Cardiac muscle cell (in vitro differentiated cells and primary cell): Measurements from ENCODE around the gene KRT16. TPM values are rescaled to one million over a fixed set of nuclear protein-coding genes. Genes with fewer than 3 reads are reported as not detected.

Experiments used
- DNase-seq, 2 donors: peaks; one replicate each; pipeline versions ENCODE4 v3.0.0 to v3.0.0-alpha.2; 2010 to 2017; ENCODE audit warnings: low read depth in 1 of 2, low spot score in 1 of 2
- H3K27ac ChIP-seq: fragments of 200-600 bp; sonication (generic); 2 replicates; pipeline ENCODE4 v1.5.1; 2016
- H3K27me3 ChIP-seq: fragments of 200-600 bp; sonication (generic); 2 replicates; pipeline ENCODE4 v1.6.0; 2016; ENCODE audit warnings: control low read depth
- H3K36me3 ChIP-seq: fragments of 200-600 bp; sonication (generic); 2 replicates; pipeline ENCODE4 v1.5.1; 2016; ENCODE audit warnings: control low read depth
- H3K4me1 ChIP-seq: fragments of 200-600 bp; sonication (generic); 2 replicates; pipeline ENCODE4 v1.8.1; 2017; ENCODE audit warnings: low read depth, mild to moderate bottlenecking, mixed run types
- H3K4me3 ChIP-seq: fragments of 200-600 bp; sonication (generic); 2 replicates; pipeline ENCODE4 v1.5.1; 2016; ENCODE audit warnings: mild to moderate bottlenecking
- H3K9me3 ChIP-seq: fragments of 200-600 bp; sonication (generic); 2 replicates; pipeline ENCODE4 v1.5.1; 2017; ENCODE audit warnings: low read depth, mild to moderate bottlenecking, control low read depth
- polyA plus RNA-seq: library from polyadenylated mRNA; unstranded; fragments of >200 nt; fragmentation: Nextera tagmentation; extraction: Ambion mirVana; gene quantifications from 2 replicates; pipeline ENCODE4 v1.2.1, GENCODE V29; 2016
- total RNA-seq: library from RNA; depleted of rRNA; stranded (reverse); fragments of >200 nt; gene quantifications from 2 replicates; pipeline ENCODE4 v1.2.3, GENCODE V29; 2016
- TF ChIP-seq, protein P1 (sequence below): IDR thresholded peaks from 2 replicates; pipeline ENCODE4 v1.5.1; 2012; ENCODE audit warnings: low read depth, mild to moderate bottlenecking, low read length

Gene KRT16
- total and polyA plus RNA-seq, 2 experiments from 2014 or later, result 0.16 TPM; not detected in 1

DNA sequence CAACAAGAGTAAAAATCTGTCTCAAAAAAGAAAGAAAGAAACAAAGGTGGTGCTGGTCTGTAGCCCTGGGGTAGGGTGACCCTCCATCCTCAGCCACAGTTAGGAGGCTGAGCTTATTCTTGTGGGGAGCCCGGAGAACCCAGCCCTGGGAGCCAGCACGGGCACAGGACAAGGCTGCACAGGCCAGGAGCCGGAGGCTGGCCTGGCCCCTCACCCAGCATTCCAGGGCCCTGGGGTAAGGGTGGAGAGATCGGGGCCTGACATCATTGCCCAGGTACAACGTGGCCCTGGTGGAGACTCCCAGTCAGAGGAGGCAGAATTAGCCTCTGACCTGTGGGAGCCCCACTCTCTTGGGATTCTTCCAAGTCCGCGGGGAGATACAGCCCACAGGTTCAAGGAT, 22.1 kb upstream of the KRT16 start:
- no peak for DNase-seq
- Histone ChIP-seq H3K36me3 (no peaks in the 10 kb centered on the region), H3K9me3 (no peaks in the 10 kb centered on the region), H3K4me1 (no peaks in the 10 kb centered on the region), H3K4me3 (no peak overlapping the region), H3K27ac (no peak overlapping the region), H3K27me3 (no peaks in the 10 kb centered on the region)
- TF ChIP-seq, protein P1, sequence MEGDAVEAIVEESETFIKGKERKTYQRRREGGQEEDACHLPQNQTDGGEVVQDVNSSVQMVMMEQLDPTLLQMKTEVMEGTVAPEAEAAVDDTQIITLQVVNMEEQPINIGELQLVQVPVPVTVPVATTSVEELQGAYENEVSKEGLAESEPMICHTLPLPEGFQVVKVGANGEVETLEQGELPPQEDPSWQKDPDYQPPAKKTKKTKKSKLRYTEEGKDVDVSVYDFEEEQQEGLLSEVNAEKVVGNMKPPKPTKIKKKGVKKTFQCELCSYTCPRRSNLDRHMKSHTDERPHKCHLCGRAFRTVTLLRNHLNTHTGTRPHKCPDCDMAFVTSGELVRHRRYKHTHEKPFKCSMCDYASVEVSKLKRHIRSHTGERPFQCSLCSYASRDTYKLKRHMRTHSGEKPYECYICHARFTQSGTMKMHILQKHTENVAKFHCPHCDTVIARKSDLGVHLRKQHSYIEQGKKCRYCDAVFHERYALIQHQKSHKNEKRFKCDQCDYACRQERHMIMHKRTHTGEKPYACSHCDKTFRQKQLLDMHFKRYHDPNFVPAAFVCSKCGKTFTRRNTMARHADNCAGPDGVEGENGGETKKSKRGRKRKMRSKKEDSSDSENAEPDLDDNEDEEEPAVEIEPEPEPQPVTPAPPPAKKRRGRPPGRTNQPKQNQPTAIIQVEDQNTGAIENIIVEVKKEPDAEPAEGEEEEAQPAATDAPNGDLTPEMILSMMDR, result no peak

DNA sequence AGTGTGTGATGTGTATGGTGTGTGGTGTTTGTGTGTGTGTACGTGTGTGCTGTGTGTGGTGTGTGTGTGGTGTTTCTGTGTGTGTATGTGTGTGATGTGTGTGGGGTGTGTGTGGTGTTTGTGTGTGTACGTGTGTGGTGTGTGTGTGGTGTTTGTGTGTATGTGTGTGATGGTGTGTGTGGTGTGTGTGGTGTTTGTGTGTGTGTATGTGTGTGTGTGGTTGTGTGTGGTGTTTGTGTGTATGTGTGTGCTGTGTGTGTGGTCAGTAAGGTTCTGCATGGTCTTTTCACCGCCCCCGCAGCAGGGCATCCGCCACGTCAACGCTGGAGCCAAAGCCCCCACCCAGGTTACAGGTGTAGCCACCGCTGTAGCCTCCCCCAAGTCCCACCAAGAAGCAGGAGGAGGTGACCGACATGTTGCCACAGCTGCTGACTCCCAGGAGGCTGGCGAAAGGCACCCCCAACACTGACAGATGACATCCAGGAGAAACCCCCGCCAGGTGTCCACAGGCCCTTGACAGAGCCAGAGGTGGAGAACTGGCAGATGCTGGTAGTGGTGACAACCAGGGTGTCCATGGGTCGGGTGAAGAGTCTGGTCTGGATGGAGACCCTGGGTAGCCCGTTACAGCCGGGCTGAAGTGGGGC, 21.1 kb upstream of the KRT16 start:
- no peaks in the 10 kb centered on the region for H3K9me3 ChIP-seq
- H3K4me1 ChIP-seq, result no peaks in the 10 kb centered on the region
- no peaks in the 10 kb centered on the region for H3K36me3 ChIP-seq
- no peak overlapping the region for H3K27ac ChIP-seq
- TF ChIP-seq, protein P1, result no peak
- peak in 1 of 2 donors; percentile 14 for DNase-seq
- H3K27me3 ChIP-seq, result no peaks in the 10 kb centered on the region
- no peak overlapping the region for H3K4me3 ChIP-seq

DNA sequence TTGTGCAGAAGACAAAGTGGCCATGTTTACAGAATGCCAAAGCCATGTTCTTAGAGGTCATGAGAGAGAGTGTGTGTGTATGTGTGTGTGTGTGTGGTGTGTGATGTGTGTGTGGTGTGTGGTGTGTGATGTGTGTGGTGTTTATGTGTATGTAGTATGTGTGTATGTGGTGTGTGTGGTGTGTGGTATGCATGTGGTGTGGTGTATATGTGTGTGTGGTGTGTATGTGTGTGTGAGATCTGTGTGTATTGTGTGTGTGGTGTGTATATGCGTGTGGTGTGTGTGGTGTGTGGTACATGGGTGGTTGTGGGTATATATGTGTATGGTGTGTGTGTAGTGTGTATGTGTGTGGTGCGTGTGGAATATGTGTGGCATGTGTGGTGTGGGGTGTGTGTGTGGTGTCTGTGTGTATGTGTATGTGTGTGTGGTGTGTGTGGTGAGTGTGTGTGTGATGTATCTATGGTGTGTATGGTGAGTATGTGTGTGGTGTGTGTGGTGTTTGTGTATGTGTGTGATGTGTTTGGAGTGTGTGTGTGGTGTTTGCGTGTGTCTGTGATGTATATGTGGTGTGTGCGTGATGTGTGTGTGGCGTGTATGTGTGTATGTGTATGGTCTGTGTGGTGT, 20.0 kb upstream of the KRT16 start:
- no peaks in the 10 kb centered on the region for H3K27me3 ChIP-seq
- TF ChIP-seq, protein P1, result no peak
- no peaks in the 10 kb centered on the region for H3K36me3 ChIP-seq

DNA sequence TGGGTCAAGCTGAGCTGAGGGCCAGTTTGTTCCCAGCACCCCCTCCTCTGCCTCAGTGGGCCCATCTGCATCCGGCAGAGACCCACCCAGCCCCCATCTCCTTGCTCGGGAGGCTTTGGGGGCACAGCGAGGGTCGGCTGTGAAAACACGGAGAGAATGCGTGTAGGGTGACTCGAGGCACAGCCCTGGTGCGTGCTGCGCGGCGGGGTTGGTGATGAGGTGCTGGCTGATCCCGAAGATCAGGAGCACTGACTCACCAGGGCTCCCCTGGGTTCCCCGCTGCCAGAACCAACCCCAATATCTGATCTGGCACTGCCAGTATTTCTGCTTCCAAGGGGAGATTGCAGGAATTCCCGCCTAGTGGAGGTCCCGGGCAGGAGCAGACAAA, 19.3 kb upstream of the KRT16 start:
- TF ChIP-seq, protein P1, result no peak
- Histone ChIP-seq H3K4me3 (no peak overlapping the region), H3K36me3 (no peaks in the 10 kb centered on the region), H3K4me1 (no peaks in the 10 kb centered on the region), H3K27me3 (no peaks in the 10 kb centered on the region), H3K27ac (no peak overlapping the region), H3K9me3 (no peaks in the 10 kb centered on the region)
- no peak for DNase-seq

More for the DNA sequence above, 20.0 kb upstream of the KRT16 start:
- DNase-seq, result no peak
- Histone ChIP-seq H3K4me1 (no peaks in the 10 kb centered on the region), H3K27ac (no peak overlapping the region), H3K9me3 (no peaks in the 10 kb centered on the region), H3K4me3 (no peak overlapping the region)

DNA sequence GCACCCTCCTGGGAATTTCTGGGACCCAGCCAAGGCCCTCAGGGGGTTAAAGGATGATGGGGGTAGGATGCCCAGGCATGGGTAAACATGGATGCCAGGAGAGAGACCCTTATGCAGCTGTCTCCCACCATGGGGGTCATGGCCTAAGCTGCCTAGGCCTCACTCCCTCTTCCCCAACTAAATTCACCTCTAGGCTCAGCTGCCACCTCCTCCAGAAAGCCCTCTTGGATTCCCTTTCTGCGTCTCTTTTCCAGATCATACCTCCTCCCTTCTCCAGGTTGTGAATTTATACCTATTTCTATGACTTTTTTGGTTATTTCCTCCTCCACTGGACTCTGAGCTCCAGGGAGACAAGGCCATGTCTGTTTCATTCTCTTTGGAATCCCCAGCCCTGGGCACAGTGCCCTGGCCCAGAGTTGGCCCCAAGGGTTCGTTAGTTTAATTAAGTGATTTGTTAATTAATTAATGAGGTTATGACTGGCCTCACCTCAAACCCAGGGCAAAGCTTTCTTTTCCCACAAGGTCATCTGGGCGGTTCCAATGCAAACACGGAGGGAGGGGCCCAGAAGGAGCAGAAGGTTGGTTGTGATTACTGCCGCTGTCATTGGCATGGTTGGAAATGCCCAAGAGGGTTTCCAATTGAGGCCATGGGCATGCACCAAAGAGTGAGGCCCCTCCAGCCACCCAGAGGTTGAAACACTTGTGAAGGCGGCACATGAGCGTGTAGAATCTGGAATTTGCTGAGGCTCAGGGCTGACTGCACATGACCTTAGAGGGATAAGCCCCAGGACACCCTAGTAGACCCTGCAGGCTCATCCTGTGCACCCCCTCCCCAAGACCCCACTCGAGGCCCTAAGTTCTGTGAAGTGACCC, 18.7 kb upstream of the KRT16 start:
- TF ChIP-seq, protein P1, result no peak
- H3K4me3 ChIP-seq, result no peak overlapping the region
- H3K27ac ChIP-seq, result no peak overlapping the region
- H3K36me3 ChIP-seq, result no peaks in the 10 kb centered on the region
- H3K9me3 ChIP-seq, result no peaks in the 10 kb centered on the region
- no peaks in the 10 kb centered on the region for H3K27me3 ChIP-seq
- no peak for DNase-seq
- no peaks in the 10 kb centered on the region for H3K4me1 ChIP-seq
